GM19397 (cell line): Measurements from ENCODE around the gene OSM.
"Not testable (repeated sequence)": the region's sequence is repeated elsewhere in the genome, so short reads cannot be mapped to it uniquely, and the experiment has no call there.

Experiments used
- ATAC-seq: cut with Tn5 transposase; IDR thresholded peaks from one replicate; pipeline ENCODE4 v1.9.1; 2021; ENCODE audit warnings: mild to moderate bottlenecking, moderate library complexity; ENCODE audit not compliant: unreplicated experiment

Gene OSM

DNA sequence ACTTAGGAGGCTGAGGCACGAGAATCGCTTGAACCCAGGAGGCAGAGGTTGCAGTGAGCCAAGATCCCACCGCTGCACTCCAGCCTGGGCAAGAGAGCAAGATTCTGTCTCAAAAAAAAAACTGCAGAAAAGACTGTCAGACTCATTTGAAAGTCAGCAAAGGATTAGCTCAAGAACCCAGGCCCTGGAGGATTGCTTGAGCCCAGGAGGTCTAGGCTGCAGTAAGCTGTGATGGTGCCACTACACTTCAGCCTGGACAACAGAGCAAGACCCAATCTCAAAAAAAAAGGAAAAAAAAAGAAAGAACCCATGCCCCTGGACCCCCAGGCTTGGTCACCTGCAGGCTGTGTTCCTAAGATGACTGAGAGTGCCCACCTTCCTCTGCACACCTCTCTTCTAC lies 36.3 kb downstream of the OSM start:
- no peak for ATAC-seq

DNA sequence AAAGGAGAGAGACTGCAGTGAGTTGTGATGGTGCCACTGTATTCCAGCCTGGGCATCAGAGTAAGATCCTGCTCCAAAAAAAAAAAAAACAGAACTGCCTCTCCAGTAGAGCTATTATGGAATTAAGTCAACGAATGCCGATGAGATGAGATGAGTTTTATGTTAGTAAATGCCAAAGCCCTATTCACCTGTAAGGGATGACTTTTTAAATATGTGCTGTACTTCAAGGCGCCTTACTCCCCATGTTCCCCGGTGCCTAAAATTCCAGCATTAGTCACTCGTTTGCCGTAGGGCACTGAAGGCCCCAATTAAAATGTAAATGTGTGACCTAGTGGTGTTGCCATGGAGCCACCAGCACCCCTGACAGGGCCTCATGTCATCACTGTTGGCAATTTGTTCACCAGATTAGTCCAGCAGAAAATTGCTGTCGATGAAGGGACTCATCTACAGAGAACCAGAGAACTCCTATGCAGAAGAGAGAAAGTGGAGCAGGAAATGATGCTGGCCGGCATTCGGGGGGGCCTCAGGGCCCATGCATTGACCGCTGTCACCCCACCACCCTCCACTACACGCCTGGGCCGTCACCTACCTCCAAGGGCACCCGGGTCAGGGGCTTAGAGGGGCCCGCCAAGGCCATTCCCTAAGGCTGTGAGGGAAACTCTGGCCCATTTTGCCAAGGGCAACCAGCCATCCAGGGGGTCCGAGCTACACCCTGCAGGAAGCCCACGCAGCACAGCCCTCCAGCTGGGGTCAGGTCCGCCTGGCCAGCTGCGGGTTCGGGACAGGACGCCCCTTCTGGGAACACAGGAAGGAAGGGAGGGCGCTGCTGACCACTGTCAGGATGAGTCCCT lies 37.9 kb downstream of the OSM start:
- ATAC-seq, result no peak

DNA sequence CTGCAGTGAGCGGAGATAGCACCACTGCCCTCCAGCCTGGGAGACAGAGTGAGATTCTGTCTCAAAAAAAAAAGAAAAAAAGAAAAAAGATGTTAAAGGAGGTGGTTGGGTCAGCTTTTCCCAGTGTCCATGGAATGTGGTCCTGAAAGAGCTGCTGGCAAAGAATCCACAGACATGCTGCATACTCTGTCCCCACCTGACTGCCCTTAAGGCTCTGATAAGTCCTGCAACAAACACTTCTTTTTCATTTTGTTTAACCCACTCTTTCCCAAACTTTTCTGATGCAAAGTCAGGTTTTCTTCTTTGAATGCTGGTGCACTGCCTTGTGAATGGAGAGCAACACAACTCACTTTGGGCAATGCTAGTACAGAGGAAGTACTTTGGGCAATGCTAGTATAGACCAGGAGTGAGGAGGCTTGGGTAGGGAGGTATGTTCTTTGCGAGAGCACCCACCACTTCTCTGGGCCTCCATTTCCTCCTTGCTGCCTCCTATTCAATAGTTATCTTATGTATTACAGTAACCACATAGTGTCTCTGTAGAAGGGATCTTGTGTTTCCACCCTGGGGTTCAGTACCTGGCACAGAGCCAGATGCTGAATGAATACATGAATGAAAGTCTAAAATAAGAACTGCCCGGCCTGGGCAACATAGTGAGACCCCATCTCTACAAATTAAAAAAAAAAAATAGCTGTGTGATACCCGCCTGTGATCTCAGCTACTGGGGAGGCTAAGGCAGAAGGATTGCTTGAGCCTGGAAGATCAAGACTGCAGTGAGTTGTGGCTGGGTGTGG lies 39.0 kb downstream of the OSM start:
- no peak for ATAC-seq

DNA sequence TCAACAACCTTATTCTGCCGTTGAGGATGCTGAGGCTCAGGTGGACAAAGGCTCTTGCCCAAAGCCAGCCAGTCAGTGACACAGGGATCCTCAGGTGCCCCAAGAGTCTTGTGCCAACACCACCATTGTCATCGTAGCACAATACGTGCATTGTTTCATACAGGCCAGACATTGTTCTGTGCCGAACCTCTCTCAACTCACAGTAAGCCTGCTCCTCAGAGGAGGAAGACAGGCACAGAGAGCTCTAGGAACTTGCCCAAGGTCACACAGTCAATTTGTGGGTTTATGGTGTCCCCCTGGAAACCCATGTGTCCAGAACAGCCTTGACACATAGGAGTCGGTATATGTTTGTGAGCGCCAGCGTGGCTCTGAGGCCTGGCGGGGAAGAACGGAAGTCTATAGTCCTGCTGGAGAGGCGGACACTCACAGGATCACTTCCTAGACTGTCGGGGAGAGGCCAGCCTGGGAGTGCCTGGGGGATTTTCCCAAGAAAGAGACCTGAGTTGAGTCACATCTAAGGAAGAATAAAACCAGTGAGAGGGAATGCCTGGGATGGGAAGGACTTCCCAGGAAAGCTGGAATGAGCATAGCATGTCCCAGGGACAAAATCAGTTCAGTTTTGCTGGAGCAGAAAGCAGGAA lies 40.3 kb downstream of the OSM start:
- no peak for ATAC-seq

- ATAC-seq, result no peak
Measured at GRCh38 chr22:30225220-30225927, 41.3 kb downstream of the OSM start.

DNA sequence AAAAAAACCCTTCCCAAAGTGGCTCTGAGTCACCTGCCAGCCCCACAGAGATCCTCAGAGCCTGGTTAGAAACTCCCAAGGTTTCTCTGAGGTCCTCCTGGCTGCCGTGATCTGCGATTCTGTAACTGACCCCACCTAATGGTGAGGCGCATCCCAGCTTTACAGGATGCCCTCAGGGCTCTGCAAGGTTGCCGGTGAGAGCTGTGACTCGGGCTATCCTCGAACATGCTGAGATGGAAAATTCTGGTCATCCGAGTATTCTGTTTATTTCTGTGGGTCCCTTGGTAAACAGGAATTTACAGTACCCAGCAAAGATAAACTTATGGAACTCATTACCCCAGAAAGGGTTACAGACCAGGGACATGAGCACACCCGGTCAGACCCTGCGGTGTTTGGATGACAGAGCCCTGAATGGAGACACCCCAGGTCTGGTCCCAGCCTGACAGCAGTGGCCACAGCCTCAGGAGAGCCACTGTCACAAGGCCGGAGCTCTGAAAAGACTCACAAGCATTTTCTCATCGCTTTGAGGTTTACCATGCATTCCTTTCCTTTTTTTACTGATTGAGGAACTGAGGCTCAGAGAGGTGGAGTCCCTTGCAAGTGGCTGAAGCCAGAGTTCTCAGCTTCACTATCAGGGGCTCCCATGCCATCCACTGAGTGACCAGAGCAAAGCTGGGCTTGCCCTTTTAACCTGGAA lies 42.3 kb downstream of the OSM start:
- no peak for ATAC-seq

- ATAC-seq, result no peak
Measured at GRCh38 chr22:30223303-30223702, 43.3 kb downstream of the OSM start.

GRCh38 chr22:30222321-30222720 lies 44.3 kb downstream of the OSM start:
- no peak for ATAC-seq

DNA sequence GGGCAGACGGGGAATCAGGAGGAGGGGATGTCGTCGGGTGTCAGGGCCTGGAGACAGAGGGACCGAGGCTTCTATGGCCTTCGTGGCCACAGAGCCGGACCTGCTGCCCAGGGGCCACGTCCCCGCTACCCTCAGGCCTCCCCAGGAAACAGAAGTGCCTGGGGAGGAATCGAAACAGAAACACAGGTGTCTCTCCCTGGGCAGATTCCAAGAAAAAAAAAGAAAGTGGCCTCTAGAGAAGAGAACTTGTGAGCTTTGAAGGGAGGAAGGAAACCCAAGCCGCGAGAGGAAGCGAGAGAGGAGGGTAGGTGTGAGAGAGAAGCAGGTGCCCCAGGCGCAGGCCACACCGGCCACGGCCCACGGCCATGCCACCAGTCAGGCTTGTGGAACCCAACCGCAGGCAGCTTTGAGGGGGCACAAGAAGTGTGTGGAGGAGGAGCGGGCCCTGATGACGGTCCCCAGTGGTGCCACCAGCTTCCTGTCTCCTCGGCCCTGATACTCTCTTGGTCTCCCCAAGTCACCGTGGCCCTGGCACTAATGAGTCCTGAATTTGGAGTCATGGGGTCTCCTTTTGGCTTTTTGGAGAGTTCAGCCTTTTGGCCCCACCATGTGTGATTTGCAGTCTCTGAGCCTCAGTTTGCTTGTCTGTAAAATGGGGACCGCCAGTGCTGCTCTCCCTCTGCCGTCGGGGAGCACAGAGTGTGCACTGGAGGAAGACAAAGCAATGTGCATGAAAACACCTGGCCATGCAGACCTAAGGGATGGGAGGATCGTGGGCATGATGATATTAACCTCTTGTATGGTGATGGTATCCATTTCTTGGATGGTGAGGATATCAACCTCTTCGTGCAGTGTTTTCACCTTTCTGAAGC lies 45.3 kb downstream of the OSM start:
- ATAC-seq, result no peak

DNA sequence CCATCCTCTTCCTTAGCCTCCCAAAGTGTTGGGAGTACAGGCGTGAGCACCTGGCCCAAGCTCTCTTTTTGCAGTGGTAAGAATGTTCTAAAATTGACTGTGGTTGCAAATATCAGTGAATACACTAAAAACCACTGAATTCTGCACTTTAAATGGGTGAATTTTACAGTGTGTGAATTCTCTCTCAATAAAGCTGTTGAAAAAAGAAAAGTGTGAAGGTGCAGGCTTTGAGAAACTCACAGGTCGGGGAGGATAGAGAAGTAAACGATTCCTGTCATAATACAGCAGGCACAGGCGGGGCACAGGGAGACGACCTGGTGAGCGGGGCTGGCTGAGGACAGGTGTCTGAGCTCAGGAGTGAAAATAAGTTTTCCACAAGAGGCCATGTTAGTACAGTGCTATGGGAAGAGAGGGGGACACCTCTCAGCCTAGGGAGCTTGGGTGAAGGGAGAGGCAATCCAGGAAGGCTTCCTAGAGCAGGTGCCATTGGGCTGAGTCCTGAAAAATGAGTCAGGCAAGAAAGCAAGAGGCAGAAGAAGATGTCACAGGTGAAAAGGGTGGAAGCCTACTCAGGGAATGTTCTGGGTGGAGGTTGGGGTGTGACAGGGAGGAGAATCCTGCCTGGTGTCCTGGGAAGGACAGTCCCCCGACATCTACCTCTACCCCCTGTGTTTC lies 46.2 kb downstream of the OSM start:
- no peak for ATAC-seq

DNA sequence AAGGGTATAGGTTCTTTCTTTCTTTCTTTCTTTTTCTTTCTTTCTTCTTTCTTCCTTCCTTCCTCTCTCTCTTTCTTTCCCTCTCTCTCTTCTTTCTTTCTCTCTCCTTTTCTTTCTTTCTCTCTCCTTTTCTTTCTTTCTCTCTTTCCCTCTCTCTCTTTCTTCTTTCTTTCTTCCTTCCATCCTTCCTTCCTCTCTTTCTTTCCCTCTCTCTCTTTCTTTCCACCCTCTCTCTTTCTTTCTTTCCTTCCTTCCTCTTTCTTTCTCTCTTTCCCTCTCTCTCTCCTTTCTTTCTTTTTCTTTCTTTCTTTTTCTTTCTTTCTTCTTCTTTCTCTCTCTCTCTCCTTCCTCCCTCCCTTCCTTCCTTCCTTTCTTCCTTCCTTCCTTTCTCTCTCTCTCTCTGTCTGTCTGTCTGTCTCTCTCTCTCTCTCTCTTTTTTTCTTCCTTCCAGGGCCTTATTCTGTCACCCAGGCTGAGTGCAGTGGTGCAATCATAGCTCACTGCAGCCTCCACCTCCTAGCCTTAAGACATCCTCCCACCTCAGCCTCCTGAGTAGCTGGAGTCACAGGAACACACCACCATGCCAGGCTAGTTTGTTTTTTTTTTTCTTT lies 46.9 kb downstream of the OSM start:
- ATAC-seq, result no peak

- no peak for ATAC-seq
Measured at GRCh38 chr22:30219049-30219654, 47.5 kb downstream of the OSM start.

DNA sequence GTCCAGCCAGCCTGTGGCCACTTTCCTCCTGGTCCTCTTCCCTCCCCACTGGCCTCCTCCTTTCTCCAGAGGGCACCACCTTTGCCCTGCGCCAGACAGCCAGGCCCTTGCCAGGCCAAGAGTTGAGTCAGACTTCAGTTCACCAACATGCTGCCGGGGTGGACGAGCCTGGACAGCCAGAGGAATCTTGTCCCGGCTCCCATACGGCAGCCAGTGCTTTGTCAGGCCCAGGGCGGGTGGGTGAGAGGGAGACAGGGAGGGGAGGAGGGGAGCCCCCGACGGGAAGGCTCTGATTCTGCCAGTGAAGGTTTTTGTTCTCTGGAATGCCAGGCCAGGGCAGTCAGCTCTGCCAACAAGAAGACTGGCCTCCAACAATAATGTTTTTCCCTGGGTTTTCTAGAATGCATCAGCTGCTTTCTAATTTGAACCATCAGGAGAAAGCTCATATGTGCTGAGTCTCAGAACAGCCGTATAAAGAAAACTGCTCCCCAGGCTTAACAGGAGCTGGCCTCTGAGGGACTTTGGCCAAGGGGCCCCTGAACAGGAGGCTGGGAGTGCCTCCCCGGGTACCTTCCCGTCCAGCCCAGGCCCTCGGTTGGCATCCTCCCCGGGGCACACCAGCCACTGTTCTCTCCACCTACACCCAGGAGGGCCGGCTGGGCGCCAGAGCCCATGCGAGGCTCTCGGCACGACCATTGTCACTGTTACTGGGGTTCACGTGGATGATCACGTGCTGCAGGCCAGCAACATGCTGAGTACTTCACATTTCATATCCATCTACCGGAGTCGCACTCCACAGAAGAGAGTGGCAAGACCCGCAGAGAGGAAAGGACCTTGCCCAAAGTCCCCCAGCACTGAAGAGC lies 48.7 kb downstream of the OSM start:
- no peak for ATAC-seq

- ATAC-seq, result no peak
Measured at GRCh38 chr22:30216710-30217109, 49.9 kb downstream of the OSM start.

DNA sequence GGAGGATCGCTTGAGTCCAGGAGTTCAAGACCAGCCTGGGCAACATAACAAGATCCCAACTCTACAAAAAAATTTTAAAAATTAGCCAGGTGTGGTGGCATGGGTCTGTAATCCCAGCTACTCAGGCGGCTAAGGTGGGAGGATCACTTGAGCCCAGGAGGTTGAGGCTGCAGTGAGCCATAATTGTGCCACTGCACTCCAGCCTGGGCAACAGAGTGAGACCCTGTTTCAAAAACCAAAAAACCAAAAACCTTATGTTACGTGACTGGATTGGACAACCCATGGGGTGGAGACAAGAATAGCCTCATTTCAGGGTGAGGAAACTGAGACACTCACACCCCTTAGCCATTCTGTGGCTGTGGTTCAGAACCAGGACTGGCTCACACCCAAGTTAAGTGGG lies 50.4 kb downstream of the OSM start:
- not testable (repeated sequence) for ATAC-seq

- no peak for ATAC-seq
Measured at GRCh38 chr22:30214703-30215407, 51.8 kb downstream of the OSM start.
